Measurements from ENCODE around the gene SAMD11. TPM values are rescaled to one million over a fixed set of nuclear protein-coding genes. Genes with fewer than 3 reads are reported as not detected.
"Not testable (repeated sequence)": the region's sequence is repeated elsewhere in the genome, so short reads cannot be mapped to it uniquely, and the experiment has no call there.

The SAMD11 gene
- total RNA-seq, 1 donor from 2014 or later = 3.7 TPM

- Histone ChIP-seq H3K9me3 (ENCODE audit: control insufficient read depth in 3 of 3, low read length in 3 of 3) (no peaks in the 10 kb centered on the region), H3K9ac (ENCODE audit: low read depth in 1 of 3, low read length in 3 of 3) (peak overlapping the region; percentile 97 to 100 (median 97)), H3K27ac (ENCODE audit: low read depth, low read length) (peak overlapping the region; percentile 99), H3K27me3 (ENCODE audit: control insufficient read depth in 3 of 3, insufficient read depth in 3 of 3, low read length in 3 of 3) (peaks cover 0 to 7% (median 3%) of the 10 kb centered on the region in 3 donors), H3K4me1 (ENCODE audit: control insufficient read depth in 3 of 3, insufficient read depth in 3 of 3, low read length in 3 of 3) (peaks cover 28 to 57% (median 35%) of the 10 kb centered on the region in 3 donors), H3K4me3 (ENCODE audit: low read length in 3 of 3) (peak overlapping the region; percentile 81 to 85 (median 83)), H3K36me3 (ENCODE audit: control insufficient read depth in 3 of 3, insufficient read depth in 3 of 3, low read length in 3 of 3) (peaks cover 5 to 29% (median 6%) of the 10 kb centered on the region in 3 donors)
These were observed 57.8 kb downstream of the SAMD11 start for GRCh38 chr1:981491-981954.

DNA sequence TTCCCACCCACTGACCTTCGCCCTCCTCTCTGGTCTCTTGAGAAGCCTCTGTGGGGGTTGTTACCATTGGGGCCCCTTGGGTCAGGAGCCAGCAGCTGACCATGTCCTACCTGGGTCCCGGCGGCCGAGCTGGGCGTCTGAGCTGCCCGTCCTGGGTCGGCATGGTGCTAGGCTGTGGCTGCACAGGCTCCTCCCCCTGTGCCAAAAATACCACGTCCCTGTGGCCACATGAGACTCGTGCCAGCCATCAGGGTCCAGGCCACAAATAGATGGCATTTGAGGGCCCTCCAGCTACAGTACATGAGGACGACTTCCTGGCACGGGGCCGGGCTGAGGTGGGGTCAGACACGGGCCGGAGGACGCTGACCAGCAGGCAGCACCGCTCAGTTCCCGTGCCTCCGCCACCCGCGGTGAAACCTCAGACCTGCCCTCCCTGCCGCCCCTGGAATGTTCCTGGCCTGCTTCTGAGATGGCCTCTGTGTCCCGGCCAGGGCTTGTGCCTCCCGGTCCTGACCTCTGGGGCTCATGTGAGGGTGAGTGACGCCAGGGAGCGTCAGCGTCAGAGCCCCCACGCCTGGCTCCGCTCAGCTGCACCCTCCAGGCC lies 58.3 kb downstream of the SAMD11 start, which contains the start of gene PERM1:
Gene PERM1, minus strand, starts transcription at position 139 of the 604 bp plus-strand sequence. CDS start 1,064 bp downstream, outside the sequence.
- peaks cover 5 to 29% (median 6%) of the 10 kb centered on the region in 3 donors for H3K36me3 ChIP-seq (ENCODE audit: control insufficient read depth in 3 of 3, insufficient read depth in 3 of 3, low read length in 3 of 3)
- H3K27me3 ChIP-seq (ENCODE audit: control insufficient read depth in 3 of 3, insufficient read depth in 3 of 3, low read length in 3 of 3) = peaks cover 0 to 7% (median 3%) of the 10 kb centered on the region in 3 donors
- peak within 1 kb of the TSS; percentile 97 to 100 (median 97) for H3K9ac ChIP-seq (ENCODE audit: low read depth in 1 of 3, low read length in 3 of 3)
- peak within 1 kb of the TSS; percentile 81 to 85 (median 83) for H3K4me3 ChIP-seq (ENCODE audit: low read length in 3 of 3)
- H3K9me3 ChIP-seq (ENCODE audit: control insufficient read depth in 3 of 3, low read length in 3 of 3) = no peaks in the 10 kb centered on the region
- peak within 1 kb of the TSS; percentile 99 for H3K27ac ChIP-seq (ENCODE audit: low read depth, low read length)
- peaks cover 28 to 57% (median 35%) of the 10 kb centered on the region in 3 donors for H3K4me1 ChIP-seq (ENCODE audit: control insufficient read depth in 3 of 3, insufficient read depth in 3 of 3, low read length in 3 of 3)

DNA sequence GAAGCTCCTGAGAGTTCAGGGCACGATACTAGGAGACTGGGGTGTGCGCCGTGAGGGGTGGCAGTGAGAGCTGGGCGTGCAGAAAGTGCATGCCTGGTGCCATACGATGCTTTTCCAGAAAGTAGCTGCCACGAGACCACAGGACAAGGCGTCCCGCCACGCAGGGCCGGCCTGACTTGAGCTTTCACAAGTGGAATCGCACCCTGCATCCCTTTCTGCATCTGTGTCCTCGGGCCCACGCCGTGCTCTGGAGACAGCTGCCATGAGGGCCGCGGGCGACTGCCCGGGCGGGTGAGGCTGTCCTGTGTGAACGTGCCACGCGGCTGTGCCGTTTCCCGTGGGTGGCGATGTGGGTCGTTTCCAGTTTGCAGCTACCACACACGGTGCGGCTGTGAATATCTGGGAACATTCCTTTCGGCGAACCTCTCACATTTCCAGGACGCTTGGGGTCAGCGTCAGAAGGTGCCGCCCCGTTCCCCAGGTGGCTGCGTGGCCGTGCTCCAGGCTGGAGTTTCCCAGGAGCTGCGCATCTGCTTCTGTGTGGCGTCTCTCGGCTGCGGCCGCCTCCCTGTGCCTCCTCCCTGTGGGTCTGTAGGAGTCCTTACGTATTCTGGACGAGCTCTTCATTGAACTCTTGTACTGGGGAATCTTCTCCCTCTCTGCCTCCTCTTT lies 59.2 kb downstream of the SAMD11 start:
- Histone ChIP-seq H3K27me3 (ENCODE audit: control insufficient read depth in 3 of 3, insufficient read depth in 3 of 3, low read length in 3 of 3) (peaks cover 0 to 7% (median 3%) of the 10 kb centered on the region in 3 donors), H3K9me3 (ENCODE audit: control insufficient read depth in 3 of 3, low read length in 3 of 3) (no peaks in the 10 kb centered on the region), H3K4me1 (ENCODE audit: control insufficient read depth in 3 of 3, insufficient read depth in 3 of 3, low read length in 3 of 3) (peaks cover 28 to 57% (median 35%) of the 10 kb centered on the region in 3 donors), H3K9ac (ENCODE audit: low read depth in 1 of 3, low read length in 3 of 3) (peak overlapping the region; percentile 89 to 100 (median 97)), H3K36me3 (ENCODE audit: control insufficient read depth in 3 of 3, insufficient read depth in 3 of 3, low read length in 3 of 3) (peaks cover 5 to 29% (median 6%) of the 10 kb centered on the region in 3 donors), H3K4me3 (ENCODE audit: low read length in 3 of 3) (peak overlapping the region; percentile 63 to 83 (median 81)), H3K27ac (ENCODE audit: low read depth, low read length) (peak overlapping the region; percentile 99)

GRCh38 chr1:983798-984475 lies 60.2 kb downstream of the SAMD11 start:
- Histone ChIP-seq H3K4me1 (ENCODE audit: control insufficient read depth in 3 of 3, insufficient read depth in 3 of 3, low read length in 3 of 3) (peaks cover 22 to 46% (median 31%) of the 10 kb centered on the region in 3 donors), H3K4me3 (ENCODE audit: low read length in 3 of 3) (peak overlapping the region in 1 of 3 donors; percentile 81), H3K36me3 (ENCODE audit: control insufficient read depth in 3 of 3, insufficient read depth in 3 of 3, low read length in 3 of 3) (peaks cover 5 to 20% (median 6%) of the 10 kb centered on the region in 3 donors), H3K27ac (ENCODE audit: low read depth, low read length) (no peak overlapping the region), H3K9me3 (ENCODE audit: control insufficient read depth in 3 of 3, low read length in 3 of 3) (no peaks in the 10 kb centered on the region), H3K9ac (ENCODE audit: low read depth in 1 of 3, low read length in 3 of 3) (peak overlapping the region in 1 of 3 donors; percentile 100), H3K27me3 (ENCODE audit: control insufficient read depth in 3 of 3, insufficient read depth in 3 of 3, low read length in 3 of 3) (peaks cover 0 to 3% (median 3%) of the 10 kb centered on the region in 3 donors)

GRCh38 chr1:984476-984814 lies 60.7 kb downstream of the SAMD11 start:
- Histone ChIP-seq H3K36me3 (ENCODE audit: control insufficient read depth in 3 of 3, insufficient read depth in 3 of 3, low read length in 3 of 3) (peaks cover 5 to 15% (median 6%) of the 10 kb centered on the region in 3 donors), H3K4me1 (ENCODE audit: control insufficient read depth in 3 of 3, insufficient read depth in 3 of 3, low read length in 3 of 3) (peaks cover 17 to 41% (median 31%) of the 10 kb centered on the region in 3 donors), H3K27me3 (ENCODE audit: control insufficient read depth in 3 of 3, insufficient read depth in 3 of 3, low read length in 3 of 3) (peaks cover 0 to 3% (median 3%) of the 10 kb centered on the region in 3 donors), H3K4me3 (ENCODE audit: low read length in 3 of 3) (no peak overlapping the region), H3K9ac (ENCODE audit: low read depth in 1 of 3, low read length in 3 of 3) (no peak overlapping the region), H3K9me3 (ENCODE audit: control insufficient read depth in 3 of 3, low read length in 3 of 3) (no peaks in the 10 kb centered on the region), H3K27ac (ENCODE audit: low read depth, low read length) (no peak overlapping the region)

DNA sequence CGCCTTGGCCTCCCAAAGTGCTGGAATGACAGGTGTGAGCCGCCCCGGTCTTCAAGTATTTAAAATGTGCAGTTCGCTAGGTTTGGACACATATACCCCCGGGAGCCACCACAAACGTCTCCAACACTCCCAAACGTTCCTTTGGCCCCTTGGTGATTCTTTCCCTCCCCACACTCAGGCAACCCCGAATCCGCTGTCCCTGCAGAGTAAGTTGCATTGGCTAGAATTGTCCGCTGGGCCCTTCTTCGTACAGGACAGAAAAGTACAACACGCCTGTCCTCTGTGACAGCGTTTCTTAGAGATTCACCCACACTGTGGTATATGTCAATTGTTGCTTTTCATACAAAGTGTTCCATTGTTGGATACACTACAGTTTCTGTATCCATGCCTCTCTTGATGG lies 61.4 kb downstream of the SAMD11 start:
- H3K36me3 ChIP-seq (ENCODE audit: control insufficient read depth in 3 of 3, insufficient read depth in 3 of 3, low read length in 3 of 3) = peaks cover 0 to 8% (median 0%) of the 10 kb centered on the region in 3 donors
- no peak overlapping the region for H3K9ac ChIP-seq (ENCODE audit: low read depth in 1 of 3, low read length in 3 of 3)
- H3K27me3 ChIP-seq (ENCODE audit: control insufficient read depth in 3 of 3, insufficient read depth in 3 of 3, low read length in 3 of 3) = peaks cover 0 to 3% (median 3%) of the 10 kb centered on the region in 3 donors
- H3K4me3 ChIP-seq (ENCODE audit: low read length in 3 of 3) = no peak overlapping the region
- H3K4me1 ChIP-seq (ENCODE audit: control insufficient read depth in 3 of 3, insufficient read depth in 3 of 3, low read length in 3 of 3) = peaks cover 12 to 34% (median 31%) of the 10 kb centered on the region in 3 donors
- no peaks in the 10 kb centered on the region for H3K9me3 ChIP-seq (ENCODE audit: control insufficient read depth in 3 of 3, low read length in 3 of 3)
- H3K27ac ChIP-seq (ENCODE audit: low read depth, low read length) = no peak overlapping the region

- H3K27ac ChIP-seq (ENCODE audit: low read depth, low read length); H3K4me3 ChIP-seq (ENCODE audit: low read length in 3 of 3); H3K9me3 ChIP-seq (ENCODE audit: control insufficient read depth in 3 of 3, low read length in 3 of 3); H3K36me3 ChIP-seq (ENCODE audit: control insufficient read depth in 3 of 3, insufficient read depth in 3 of 3, low read length in 3 of 3); H3K4me1 ChIP-seq (ENCODE audit: control insufficient read depth in 3 of 3, insufficient read depth in 3 of 3, low read length in 3 of 3); H3K27me3 ChIP-seq (ENCODE audit: control insufficient read depth in 3 of 3, insufficient read depth in 3 of 3, low read length in 3 of 3); H3K9ac ChIP-seq (ENCODE audit: low read depth in 1 of 3, low read length in 3 of 3): not testable (repeated sequence)
These were observed 64.3 kb downstream of the SAMD11 start for GRCh38 chr1:988061-988460.

DNA sequence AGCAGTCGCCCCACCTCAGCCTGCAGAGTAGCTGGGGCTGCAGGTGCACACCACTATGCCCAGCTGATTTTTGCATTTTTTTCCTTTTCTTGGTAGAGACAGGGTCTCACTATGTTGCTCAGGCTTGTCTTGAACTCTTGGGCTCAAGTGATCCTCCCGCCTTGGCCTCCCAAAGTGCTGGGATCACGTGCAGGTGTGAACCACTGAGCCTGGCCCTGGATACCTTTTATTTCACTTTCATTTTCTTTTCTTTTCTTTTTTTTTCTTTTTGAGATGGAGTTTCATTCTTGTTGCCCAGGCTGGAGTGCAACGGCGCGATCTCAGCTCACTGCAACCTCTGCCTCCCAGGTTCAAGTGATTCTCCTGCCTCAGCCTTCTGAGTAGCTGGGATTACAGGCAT lies 67.6 kb downstream of the SAMD11 start:
- not testable (repeated sequence) for H3K27me3 ChIP-seq (ENCODE audit: control insufficient read depth in 3 of 3, insufficient read depth in 3 of 3, low read length in 3 of 3); H3K9me3 ChIP-seq (ENCODE audit: control insufficient read depth in 3 of 3, low read length in 3 of 3); H3K36me3 ChIP-seq (ENCODE audit: control insufficient read depth in 3 of 3, insufficient read depth in 3 of 3, low read length in 3 of 3); H3K9ac ChIP-seq (ENCODE audit: low read depth in 1 of 3, low read length in 3 of 3); H3K27ac ChIP-seq (ENCODE audit: low read depth, low read length); H3K4me3 ChIP-seq (ENCODE audit: low read length in 3 of 3); H3K4me1 ChIP-seq (ENCODE audit: control insufficient read depth in 3 of 3, insufficient read depth in 3 of 3, low read length in 3 of 3)

DNA sequence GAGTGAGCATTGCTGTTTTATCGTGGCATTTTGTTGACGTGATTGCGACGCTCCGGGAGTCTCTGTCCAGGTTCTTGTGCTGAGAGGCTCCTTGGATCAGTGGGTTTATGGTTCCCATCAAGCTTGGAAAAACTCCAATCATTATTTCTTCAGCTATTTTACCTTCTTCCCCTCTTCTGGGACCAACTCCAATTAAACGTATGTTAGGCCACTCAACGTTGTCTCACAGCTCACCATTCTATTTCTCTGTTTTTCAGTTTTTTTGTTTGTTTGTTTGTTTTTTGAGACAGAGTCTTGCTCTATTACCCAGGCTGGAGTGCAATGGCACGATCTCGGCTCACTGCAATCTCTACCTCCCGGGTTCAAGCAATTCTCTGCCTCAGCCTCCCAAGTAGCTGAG lies 68.2 kb downstream of the SAMD11 start:
- peaks cover 0 to 2% (median 0%) of the 10 kb centered on the region in 3 donors for H3K9me3 ChIP-seq (ENCODE audit: control insufficient read depth in 3 of 3, low read length in 3 of 3)
- H3K36me3 ChIP-seq (ENCODE audit: control insufficient read depth in 3 of 3, insufficient read depth in 3 of 3, low read length in 3 of 3) = no peaks in the 10 kb centered on the region
- no peaks in the 10 kb centered on the region for H3K4me1 ChIP-seq (ENCODE audit: control insufficient read depth in 3 of 3, insufficient read depth in 3 of 3, low read length in 3 of 3)
- no peak overlapping the region for H3K4me3 ChIP-seq (ENCODE audit: low read length in 3 of 3)
- H3K9ac ChIP-seq (ENCODE audit: low read depth in 1 of 3, low read length in 3 of 3) = no peak overlapping the region
- no peaks in the 10 kb centered on the region for H3K27me3 ChIP-seq (ENCODE audit: control insufficient read depth in 3 of 3, insufficient read depth in 3 of 3, low read length in 3 of 3)
- H3K27ac ChIP-seq (ENCODE audit: low read depth, low read length) = no peak overlapping the region
